ENCODE data around the gene RNF115.

DNA sequence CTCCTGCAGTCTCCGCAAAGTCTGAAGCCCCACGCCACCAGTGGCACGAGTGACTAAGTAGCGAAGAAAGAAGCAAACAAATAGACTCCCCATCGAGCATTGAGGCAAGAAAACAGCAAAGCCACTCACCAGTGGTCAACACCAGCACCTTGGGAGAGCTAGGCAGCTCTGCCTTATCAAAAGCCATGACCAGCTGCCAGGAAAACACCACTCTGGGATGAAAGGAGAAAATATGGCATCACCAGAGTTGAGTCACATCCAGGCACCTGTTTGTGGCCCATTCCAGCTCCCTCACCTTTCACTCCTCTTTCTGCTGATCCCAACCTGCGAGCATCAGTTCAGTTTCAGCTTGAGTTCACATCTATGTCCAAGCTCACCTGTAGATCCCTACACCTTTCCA, 134.0 kb downstream of the RNF115 start:
- TF ChIP-seq, protein P1, sequence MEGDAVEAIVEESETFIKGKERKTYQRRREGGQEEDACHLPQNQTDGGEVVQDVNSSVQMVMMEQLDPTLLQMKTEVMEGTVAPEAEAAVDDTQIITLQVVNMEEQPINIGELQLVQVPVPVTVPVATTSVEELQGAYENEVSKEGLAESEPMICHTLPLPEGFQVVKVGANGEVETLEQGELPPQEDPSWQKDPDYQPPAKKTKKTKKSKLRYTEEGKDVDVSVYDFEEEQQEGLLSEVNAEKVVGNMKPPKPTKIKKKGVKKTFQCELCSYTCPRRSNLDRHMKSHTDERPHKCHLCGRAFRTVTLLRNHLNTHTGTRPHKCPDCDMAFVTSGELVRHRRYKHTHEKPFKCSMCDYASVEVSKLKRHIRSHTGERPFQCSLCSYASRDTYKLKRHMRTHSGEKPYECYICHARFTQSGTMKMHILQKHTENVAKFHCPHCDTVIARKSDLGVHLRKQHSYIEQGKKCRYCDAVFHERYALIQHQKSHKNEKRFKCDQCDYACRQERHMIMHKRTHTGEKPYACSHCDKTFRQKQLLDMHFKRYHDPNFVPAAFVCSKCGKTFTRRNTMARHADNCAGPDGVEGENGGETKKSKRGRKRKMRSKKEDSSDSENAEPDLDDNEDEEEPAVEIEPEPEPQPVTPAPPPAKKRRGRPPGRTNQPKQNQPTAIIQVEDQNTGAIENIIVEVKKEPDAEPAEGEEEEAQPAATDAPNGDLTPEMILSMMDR (IDR thresholded peaks at IDR 0.05): no peak
- no peak for TF ChIP-seq POLR2A (IDR thresholded peaks at IDR 0.05)

Data from lower leg skin (tissue), 3 donors.